Endothelial cell of umbilical vein (primary cell): ENCODE measurements around the gene LYRM7. TPM values are rescaled to one million over a fixed set of nuclear protein-coding genes. Genes with fewer than 3 reads are reported as not detected.
A peak's percentile ranks its signal among the peaks of the same experiment; 100 is the strongest.
"Not testable (repeated sequence)": the region's sequence is repeated elsewhere in the genome, so short reads cannot be mapped to it uniquely, and the experiment has no call there.

Source experiments
- BruUV-seq: library from RNA; stranded (reverse); fragments of 400-500 nt; replicated peaks from 2 replicates; lab custom pipeline; 2021; lab: Mats Ljungman, UMichigan
- CTCF ChIA-PET: fragments of 300-600, 350-600 bp; sonication (Branson Sonifier 250); formaldehyde crosslinking; loops from one replicate; lab custom pipeline; 2021; ENCODE audit warnings: antibody characterized with exemption, inconsistent platforms; lab: Charles Lee
- POLR2A ChIA-PET: fragments of 300-600, 350-600 bp; sonication (Branson Sonifier 250); formaldehyde crosslinking; loops from one replicate; lab custom pipeline; 2021; ENCODE audit warnings: antibody characterized with exemption, inconsistent platforms; lab: Charles Lee
- DNase-seq: peaks from one replicate; pipeline ENCODE4 v3.0.0-alpha.2; 2011; ENCODE audit warnings: low read depth, low spot score
- FAIRE-seq: peaks from 2 replicates; lab custom pipeline; 2011; peaks lifted over from hg19 to GRCh38; lab: Jason Lieb, UNC
- H2AFZ ChIP-seq: 2 replicates; pipeline ENCODE4 v1.6.0; 2012; ENCODE audit warnings: low read depth, low read length, control low read depth, inconsistent platforms
- H3K27ac ChIP-seq: 2 replicates; pipeline ENCODE4 v1.5.1; 2011; ENCODE audit warnings: low read depth, mild to moderate bottlenecking, control low read depth, low read length, moderate library complexity; ENCODE audit not compliant: insufficient read depth
- H3K27me3 ChIP-seq, 2 experiments: 2 replicates each; pipeline versions ENCODE4 v1.6.0 to v1.6.1; 2011; ENCODE audit warnings: low read length in 2 of 2, mixed read lengths in 1 of 2; ENCODE audit not compliant: control insufficient read depth in 2 of 2, insufficient read depth in 2 of 2
- H3K36me3 ChIP-seq, 2 experiments: 2 replicates in 1 of 2; 3 replicates in 1 of 2; pipeline ENCODE4 v1.5.1; 2011; ENCODE audit warnings: low read length in 2 of 2, mild to moderate bottlenecking in 1 of 2, moderate library complexity in 1 of 2; ENCODE audit not compliant: control insufficient read depth in 2 of 2, insufficient read depth in 2 of 2; ENCODE audit errors: extremely low read depth in 1 of 2
- H3K4me1 ChIP-seq: 3 replicates; pipeline ENCODE4 v1.5.1; 2011; ENCODE audit warnings: mild to moderate bottlenecking, low read length; ENCODE audit not compliant: control insufficient read depth, insufficient read depth; ENCODE audit errors: extremely low read depth
- H3K4me2 ChIP-seq: 2 replicates; pipeline ENCODE4 v1.6.1; 2011; ENCODE audit warnings: low read length, control low read depth, mixed read lengths; ENCODE audit not compliant: insufficient read depth
- H3K4me3 ChIP-seq, 3 experiments: fragments of 200-600 bp in 1 of 3; sonication (generic), shearing (Covaris generic) in 1 of 3; replicated peaks in 1 of 3; 2 replicates each; pipeline ENCODE4 v1.5.1; 2011 to 2016; ENCODE audit warnings: control low read depth in 3 of 3, low read length in 3 of 3, mild to moderate bottlenecking in 2 of 3, inconsistent platforms in 1 of 3, low read depth in 1 of 3, moderate library complexity in 1 of 3; ENCODE audit not compliant: insufficient read depth in 1 of 3
- H3K79me2 ChIP-seq: 2 replicates; pipeline ENCODE4 v1.6.0; 2012; ENCODE audit warnings: low read length, inconsistent platforms; ENCODE audit not compliant: control insufficient read depth, insufficient read depth
- H3K9ac ChIP-seq: replicated peaks from 2 replicates; pipeline ENCODE3; 2011; ENCODE audit warnings: low read length, control low read depth; ENCODE audit not compliant: insufficient read depth; ENCODE audit errors: extremely low read depth
- H3K9me1 ChIP-seq: replicated peaks from 3 replicates; pipeline ENCODE4 v1.6.0; 2011; ENCODE audit warnings: mild to moderate bottlenecking, low read length; ENCODE audit not compliant: control insufficient read depth, insufficient read depth; ENCODE audit errors: extremely low read depth
- H3K9me3 ChIP-seq: replicated peaks from 2 replicates; pipeline ENCODE4 v1.5.1; 2012; ENCODE audit warnings: low read length, inconsistent platforms; ENCODE audit not compliant: control insufficient read depth, insufficient read depth
- H4K20me1 ChIP-seq: replicated peaks from 2 replicates; pipeline ENCODE3; 2011; ENCODE audit warnings: mild to moderate bottlenecking, low read length; ENCODE audit not compliant: control insufficient read depth, insufficient read depth; ENCODE audit errors: extremely low read depth
- EZH2 ChIP-seq: IDR thresholded peaks from 2 replicates; pipeline ENCODE4 v1.6.1; 2012; ENCODE audit warnings: borderline replicate concordance, low read depth, mild to moderate bottlenecking, moderate library complexity, low read length, inconsistent platforms; ENCODE audit not compliant: severe bottlenecking
- FOS ChIP-seq: IDR thresholded peaks from 2 replicates; pipeline ENCODE4 v1.6.1; 2011; ENCODE audit warnings: mild to moderate bottlenecking, low read length, moderate library complexity, borderline replicate concordance; ENCODE audit not compliant: insufficient read depth
- GATA2 ChIP-seq: IDR thresholded peaks from 2 replicates; pipeline ENCODE4 v1.7.0; 2011; ENCODE audit warnings: low read depth, mild to moderate bottlenecking, moderate library complexity, mixed read lengths, low read length; ENCODE audit not compliant: insufficient read length, insufficient read depth
- JUN ChIP-seq: IDR thresholded peaks from 2 replicates; pipeline ENCODE4 v1.6.1; 2011; ENCODE audit warnings: borderline replicate concordance, low read depth; ENCODE audit not compliant: insufficient read length, insufficient read depth
- MYC ChIP-seq: IDR thresholded peaks from one replicate; pipeline ENCODE4 v1.6.1; 2011; ENCODE audit warnings: mild to moderate bottlenecking, low read depth, low read length
- POLR2A ChIP-seq: IDR thresholded peaks from 2 replicates; pipeline ENCODE4 v1.6.1; 2012; ENCODE audit warnings: low read depth, mild to moderate bottlenecking, control low read depth, low read length
- POLR2AphosphoS5 ChIP-seq: IDR thresholded peaks from 2 replicates; pipeline ENCODE4 v1.6.1; 2012; ENCODE audit warnings: low read depth, mild to moderate bottlenecking, control low read depth, low read length, moderate library complexity; ENCODE audit not compliant: insufficient read depth
- dilution Hi-C: fragments of 300-500 bp; cut with MboI; formaldehyde crosslinking; loops from one replicate; pipeline ENCODE4 v1.15.0; 2019; ENCODE audit warnings: low sequenced_read_pairs; ENCODE audit not compliant: extremely low pct_ligation_motif_present
- intact Hi-C: fragments of 100-400 bp; cut with micrococcal nuclease; formaldehyde crosslinking; loops from one replicate; pipeline ENCODE4 v1.10.0; 2022
- polyA plus RNA-seq, 4 experiments: library from polyadenylated mRNA; depleted of rRNA in 3 of 4; stranded (reverse) in 3 of 4; unstranded in 1 of 4; fragments of >200 nt; gene quantifications; 2 replicates each; pipeline versions ENCODE4 v1.2.1 to v1.2.3, GENCODE V29; 2011 to 2012; ENCODE audit warnings: missing spikeins in 1 of 4
- total RNA-seq: library from RNA; stranded (reverse); gene quantifications from 2 replicates; pipeline ENCODE4 v1.2.3, GENCODE V29; 2021
- TF ChIP-seq, protein P1 (sequence below): IDR thresholded peaks from 2 replicates; pipeline ENCODE4 v1.6.1; 2011; ENCODE audit not compliant: insufficient read depth, insufficient read length
- TF ChIP-seq, protein P2 (sequence below), 2 donors: IDR thresholded peaks; 1 replicate in 1 of 2; 2 replicates in 1 of 2; pipeline ENCODE4 v1.5.1; 2011; ENCODE audit warnings: low read length in 2 of 2, mild to moderate bottlenecking in 2 of 2, moderate library complexity in 2 of 2, control low read depth in 1 of 2, inconsistent platforms in 1 of 2, low read depth in 1 of 2; ENCODE audit not compliant: insufficient read depth in 1 of 2; ENCODE audit errors: extremely low read depth in 1 of 2

LYRM7 gene
- total and polyA plus RNA-seq, 2 donors (not counting 3 experiments of a cell fraction or from before 2014, with no cell fraction given): 0.88 to 7.5 TPM

DNA sequence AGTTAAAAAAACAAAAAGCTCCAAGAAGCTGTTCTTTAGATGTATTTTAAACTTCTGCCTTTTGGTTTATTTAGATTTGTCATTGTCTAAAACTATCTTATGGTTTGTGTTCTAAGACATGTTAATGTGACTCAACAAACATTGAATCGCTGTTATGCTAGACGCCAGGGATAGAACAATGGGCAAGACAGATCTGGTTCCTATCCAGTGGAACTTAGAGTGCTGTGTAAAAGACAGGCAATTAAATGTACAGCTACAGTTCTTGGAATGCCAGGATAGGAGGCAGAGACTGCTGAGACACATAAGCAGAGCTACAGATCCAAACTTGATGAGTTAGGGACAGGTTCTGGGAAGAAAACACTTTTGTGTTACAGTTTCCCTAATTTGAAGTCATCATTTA lies 22.4 kb downstream of the LYRM7 start:
- TF ChIP-seq EZH2 (no peak), POLR2AphosphoS5 (no peak), GATA2 (no peak), FOS (no peak), JUN (no peak), POLR2A (no peak), MYC (no peak)
- TF ChIP-seq, protein P1, sequence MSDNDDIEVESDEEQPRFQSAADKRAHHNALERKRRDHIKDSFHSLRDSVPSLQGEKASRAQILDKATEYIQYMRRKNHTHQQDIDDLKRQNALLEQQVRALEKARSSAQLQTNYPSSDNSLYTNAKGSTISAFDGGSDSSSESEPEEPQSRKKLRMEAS: no peak
- TF ChIP-seq, protein P2, sequence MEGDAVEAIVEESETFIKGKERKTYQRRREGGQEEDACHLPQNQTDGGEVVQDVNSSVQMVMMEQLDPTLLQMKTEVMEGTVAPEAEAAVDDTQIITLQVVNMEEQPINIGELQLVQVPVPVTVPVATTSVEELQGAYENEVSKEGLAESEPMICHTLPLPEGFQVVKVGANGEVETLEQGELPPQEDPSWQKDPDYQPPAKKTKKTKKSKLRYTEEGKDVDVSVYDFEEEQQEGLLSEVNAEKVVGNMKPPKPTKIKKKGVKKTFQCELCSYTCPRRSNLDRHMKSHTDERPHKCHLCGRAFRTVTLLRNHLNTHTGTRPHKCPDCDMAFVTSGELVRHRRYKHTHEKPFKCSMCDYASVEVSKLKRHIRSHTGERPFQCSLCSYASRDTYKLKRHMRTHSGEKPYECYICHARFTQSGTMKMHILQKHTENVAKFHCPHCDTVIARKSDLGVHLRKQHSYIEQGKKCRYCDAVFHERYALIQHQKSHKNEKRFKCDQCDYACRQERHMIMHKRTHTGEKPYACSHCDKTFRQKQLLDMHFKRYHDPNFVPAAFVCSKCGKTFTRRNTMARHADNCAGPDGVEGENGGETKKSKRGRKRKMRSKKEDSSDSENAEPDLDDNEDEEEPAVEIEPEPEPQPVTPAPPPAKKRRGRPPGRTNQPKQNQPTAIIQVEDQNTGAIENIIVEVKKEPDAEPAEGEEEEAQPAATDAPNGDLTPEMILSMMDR (IDR thresholded peaks at IDR 0.05; ENCODE audit: extremely low read depth in 1 of 2, insufficient read depth in 1 of 2, low read depth in 1 of 2, low read length in 2 of 2): no peak
- Histone ChIP-seq H3K4me1 (peaks cover 6% of the 10 kb centered on the region), H3K79me2 (no peaks in the 10 kb centered on the region), H3K9ac (no peak overlapping the region), H3K36me3 (no peaks in the 10 kb centered on the region), H3K9me3 (no peaks in the 10 kb centered on the region), H3K4me2 (no peak overlapping the region), H3K27ac (no peak overlapping the region), H4K20me1 (no peaks in the 10 kb centered on the region), H2AFZ (no peak overlapping the region), H3K4me3 (no peak overlapping the region), H3K9me1 (no peaks in the 10 kb centered on the region), H3K27me3 (no peaks in the 10 kb centered on the region)
- FAIRE-seq: peak; percentile 50
- ChIA-PET POLR2A (no interaction called here), CTCF (no interaction called here)
- peak; percentile 31 for DNase-seq
- BruUV-seq: no TSS peak
- dilution Hi-C loops (no loop called here), intact Hi-C loops (no loop called here)

DNA sequence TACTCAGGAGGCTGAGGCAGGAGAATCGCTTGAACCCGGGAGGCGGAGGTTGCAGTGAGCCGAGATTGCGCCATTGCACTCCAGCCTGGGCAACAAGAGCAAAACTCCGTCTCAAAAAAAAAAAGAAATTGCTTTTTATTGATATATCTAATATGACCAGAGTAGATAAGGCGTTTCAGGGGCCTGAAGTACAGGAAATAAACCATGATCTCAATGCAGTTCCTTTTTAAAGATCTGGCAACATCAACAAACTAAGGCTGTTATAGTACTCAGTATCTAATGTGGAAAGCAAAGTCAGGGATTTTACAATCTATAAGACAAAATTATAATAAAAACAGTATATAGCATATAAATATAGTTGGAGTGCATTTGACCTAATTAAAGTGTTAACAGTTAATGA lies 23.2 kb downstream of the LYRM7 start:
- H4K20me1 ChIP-seq, H3K79me2 ChIP-seq, H3K9me3 ChIP-seq, CTCF ChIA-PET, H3K9ac ChIP-seq, dilution Hi-C loops, H3K9me1 ChIP-seq, H3K36me3 ChIP-seq, POLR2A ChIA-PET, H3K27ac ChIP-seq, intact Hi-C loops, BruUV-seq, H3K4me1 ChIP-seq, FAIRE-seq, H3K27me3 ChIP-seq, H3K4me3 ChIP-seq, H2AFZ ChIP-seq, H3K4me2 ChIP-seq, DNase-seq: not testable (repeated sequence)
